HepG2 (cell line): Measurements from ENCODE around the gene RLN3.

Experiments used
- AFF4 ChIP-seq: sonication (generic); formaldehyde crosslinking; IDR thresholded peaks from 2 replicates; pipeline ENCODE4 v1.4.0; 2020; ENCODE audit warnings: missing genetic modification reagents
- CREB1 ChIP-seq, 2 experiments: fragments of 450-650 bp in 1 of 2; IDR thresholded peaks; 2 replicates each; pipeline ENCODE4 v1.6.1; 2016 to 2017; ENCODE audit warnings: control low read depth in 1 of 2, mild to moderate bottlenecking in 1 of 2, missing compliant biosample characterization in 1 of 2, missing genetic modification characterization in 1 of 2
- CTCF ChIP-seq: sonication (generic); formaldehyde crosslinking; IDR thresholded peaks from 2 replicates; pipeline ENCODE4 v1.5.0; 2020; ENCODE audit warnings: mild to moderate bottlenecking, missing genetic modification reagents, moderate library complexity
- DZIP1 ChIP-seq: sonication (generic); formaldehyde crosslinking; IDR thresholded peaks from 2 replicates; pipeline ENCODE4 v1.5.0; 2020; ENCODE audit warnings: mild to moderate bottlenecking, missing genetic modification reagents
- EP300 ChIP-seq, 3 experiments: sonication (generic) in 1 of 3; formaldehyde crosslinking in 1 of 3; IDR thresholded peaks; 2 replicates each; pipeline versions ENCODE4 v1.5.1 to v1.6.1; 2011 to 2020; ENCODE audit warnings: low read depth in 2 of 3, low read length in 2 of 3, borderline replicate concordance in 1 of 3, improper control_type of control experiment in 1 of 3, mild to moderate bottlenecking in 1 of 3, missing genetic modification reagents in 1 of 3, moderate library complexity in 1 of 3
- EZH2 ChIP-seq: conservative IDR thresholded peaks from 2 replicates; pipeline ENCODE4 v1.6.1; 2012; ENCODE audit warnings: mild to moderate bottlenecking, low read depth, low read length, moderate library complexity
- MAFK ChIP-seq, 2 experiments: IDR thresholded peaks in 1 of 2; conservative IDR thresholded peaks in 1 of 2; 2 replicates each; pipeline ENCODE4 v1.6.1; 2011; ENCODE audit warnings: improper control_type of control experiment in 2 of 2, low read length in 2 of 2
- POLR2AphosphoS5 ChIP-seq: IDR thresholded peaks from 2 replicates; pipeline ENCODE4 v1.6.1; 2012; ENCODE audit warnings: low read depth, low read length
- PREB ChIP-seq: sonication (generic); formaldehyde crosslinking; IDR thresholded peaks from 2 replicates; pipeline ENCODE4 v1.4.0; 2020; ENCODE audit warnings: missing genetic modification reagents

GRCh38 chr19:14072535-14073260 is 44.8 kb downstream of the RLN3 start, which contains the start of gene MISP3:
- TF ChIP-seq AFF4 (CRISPR knock-in tag) (no peak), MAFK (conservative IDR thresholded peaks at IDR 0.05 in 1 of 2, IDR thresholded peaks at IDR 0.05 in 1 of 2; ENCODE audit: low read length in 2 of 2) (no peak), POLR2AphosphoS5 (0 out of 2 replicates have a peak, but pooled peaks have one; percentile 32), DZIP1 (no peak), EP300 (IDR thresholded peaks at IDR 0.05; ENCODE audit: low read depth in 2 of 2, low read length in 2 of 2) (no peak), EP300 (CRISPR knock-in tag; IDR thresholded peaks at IDR 0.05; ENCODE audit: borderline replicate concordance) (no peak), CREB1 (IDR thresholded peaks at IDR 0.05) (no peak), CREB1 (CRISPR knock-in tag; IDR thresholded peaks at IDR 0.05) (no peak), EZH2 (no peak), CTCF (CRISPR knock-in tag) (no peak), PREB (CRISPR knock-in tag) (no peak)
